ENCODE measurements around the gene AAK1. TPM values are rescaled to one million over a fixed set of nuclear protein-coding genes. Genes with fewer than 3 reads are reported as not detected.

The AAK1 gene
- total RNA-seq, 1 donor from 2014 or later: 45.5 TPM

- Mint-ChIP-seq H3K4me3 (no peak overlapping the region), H3K4me1 (ENCODE audit: unreplicated experiment) (peaks cover 4% of the 10 kb centered on the region), H3K27me3 (no peaks in the 10 kb centered on the region), H3K36me3 (peaks cover 8% of the 10 kb centered on the region), H3K9me3 (no peaks in the 10 kb centered on the region), H3K27ac (no peak overlapping the region)
- TF ChIP-seq, protein P1, sequence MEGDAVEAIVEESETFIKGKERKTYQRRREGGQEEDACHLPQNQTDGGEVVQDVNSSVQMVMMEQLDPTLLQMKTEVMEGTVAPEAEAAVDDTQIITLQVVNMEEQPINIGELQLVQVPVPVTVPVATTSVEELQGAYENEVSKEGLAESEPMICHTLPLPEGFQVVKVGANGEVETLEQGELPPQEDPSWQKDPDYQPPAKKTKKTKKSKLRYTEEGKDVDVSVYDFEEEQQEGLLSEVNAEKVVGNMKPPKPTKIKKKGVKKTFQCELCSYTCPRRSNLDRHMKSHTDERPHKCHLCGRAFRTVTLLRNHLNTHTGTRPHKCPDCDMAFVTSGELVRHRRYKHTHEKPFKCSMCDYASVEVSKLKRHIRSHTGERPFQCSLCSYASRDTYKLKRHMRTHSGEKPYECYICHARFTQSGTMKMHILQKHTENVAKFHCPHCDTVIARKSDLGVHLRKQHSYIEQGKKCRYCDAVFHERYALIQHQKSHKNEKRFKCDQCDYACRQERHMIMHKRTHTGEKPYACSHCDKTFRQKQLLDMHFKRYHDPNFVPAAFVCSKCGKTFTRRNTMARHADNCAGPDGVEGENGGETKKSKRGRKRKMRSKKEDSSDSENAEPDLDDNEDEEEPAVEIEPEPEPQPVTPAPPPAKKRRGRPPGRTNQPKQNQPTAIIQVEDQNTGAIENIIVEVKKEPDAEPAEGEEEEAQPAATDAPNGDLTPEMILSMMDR (conservative IDR thresholded peaks at IDR 0.05): no peak
- DNase-seq (ENCODE audit: extremely low spot score, unreplicated experiment): no peak
These were observed 174.2 kb downstream of the AAK1 start for GRCh38 chr2:69469375-69469774.

GRCh38 chr2:69466728-69467127 is 176.8 kb downstream of the AAK1 start:
- H3K27ac Mint-ChIP-seq: no peak overlapping the region
- no peaks in the 10 kb centered on the region for H3K27me3 Mint-ChIP-seq
- DNase-seq (ENCODE audit: extremely low spot score, unreplicated experiment): no peak
- peaks cover 11% of the 10 kb centered on the region for H3K36me3 Mint-ChIP-seq
- H3K4me3 Mint-ChIP-seq: no peak overlapping the region
- no peaks in the 10 kb centered on the region for H3K9me3 Mint-ChIP-seq
- TF ChIP-seq, protein P1 (conservative IDR thresholded peaks at IDR 0.05): no peak
- H3K4me1 Mint-ChIP-seq (ENCODE audit: unreplicated experiment): no peaks in the 10 kb centered on the region

GRCh38 chr2:69465513-69466456 is 177.8 kb downstream of the AAK1 start:
- Mint-ChIP-seq H3K27me3 (no peaks in the 10 kb centered on the region), H3K4me3 (no peak overlapping the region), H3K4me1 (ENCODE audit: unreplicated experiment) (no peaks in the 10 kb centered on the region), H3K9me3 (no peaks in the 10 kb centered on the region), H3K36me3 (peaks cover 11% of the 10 kb centered on the region), H3K27ac (no peak overlapping the region)
- TF ChIP-seq, protein P1 (conservative IDR thresholded peaks at IDR 0.05): no peak
- DNase-seq (ENCODE audit: extremely low spot score, unreplicated experiment): no peak

GRCh38 chr2:69464575-69464974 is 179.0 kb downstream of the AAK1 start:
- H3K9me3 Mint-ChIP-seq: no peaks in the 10 kb centered on the region
- H3K36me3 Mint-ChIP-seq: peaks cover 11% of the 10 kb centered on the region
- DNase-seq (ENCODE audit: extremely low spot score, unreplicated experiment): no peak
- TF ChIP-seq, protein P1 (conservative IDR thresholded peaks at IDR 0.05): no peak
- no peaks in the 10 kb centered on the region for H3K4me1 Mint-ChIP-seq (ENCODE audit: unreplicated experiment)
- no peak overlapping the region for H3K27ac Mint-ChIP-seq
- H3K27me3 Mint-ChIP-seq: no peaks in the 10 kb centered on the region
- H3K4me3 Mint-ChIP-seq: no peak overlapping the region

DNA sequence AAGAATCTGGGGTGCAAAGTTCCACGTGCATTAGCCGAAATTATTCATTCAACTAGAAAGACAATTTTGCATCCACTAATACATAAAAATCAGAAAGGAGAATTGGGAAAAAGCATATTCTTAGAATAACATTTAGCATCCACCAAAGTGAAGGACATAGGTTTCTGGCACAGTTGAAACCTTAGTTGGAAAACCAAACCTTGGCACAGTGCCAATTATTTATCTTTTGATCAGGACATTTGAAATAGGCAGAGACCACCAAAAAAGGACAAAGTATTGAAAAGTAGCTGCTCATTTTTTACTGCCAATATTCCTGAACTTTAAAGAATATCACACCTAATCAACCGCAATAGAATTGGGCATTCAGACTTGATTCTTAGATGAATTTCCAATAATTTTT is 180.8 kb downstream of the AAK1 start:
- H3K9me3 Mint-ChIP-seq: no peaks in the 10 kb centered on the region
- no peak for DNase-seq (ENCODE audit: extremely low spot score, unreplicated experiment)
- no peak overlapping the region for H3K4me3 Mint-ChIP-seq
- H3K27ac Mint-ChIP-seq: no peak overlapping the region
- no peaks in the 10 kb centered on the region for H3K27me3 Mint-ChIP-seq
- peaks cover 11% of the 10 kb centered on the region for H3K36me3 Mint-ChIP-seq
- TF ChIP-seq, protein P1 (conservative IDR thresholded peaks at IDR 0.05): no peak
- no peaks in the 10 kb centered on the region for H3K4me1 Mint-ChIP-seq (ENCODE audit: unreplicated experiment)
